H1 (cell line): ENCODE results near the gene SCPEP1. TPM values are rescaled to one million over a fixed set of nuclear protein-coding genes. Genes with fewer than 3 reads are reported as not detected.

Experiments
- CTCF ChIA-PET: fragments of 300-600 bp; sonication (Branson Sonifier 250); formaldehyde crosslinking; loops from one replicate; lab custom pipeline; 2021; ENCODE audit not compliant: partially characterized antibody; lab: Charles Lee
- POLR2A ChIA-PET: fragments of 300-600 bp; sonication (Branson Sonifier 250); formaldehyde crosslinking; loops from one replicate; lab custom pipeline; 2021; ENCODE audit warnings: inconsistent platforms; ENCODE audit not compliant: partially characterized antibody; lab: Charles Lee
- DNase-seq, 2 experiments: peaks; one replicate each; pipeline versions ENCODE4 v3.0.0 to v3.0.0-alpha.2; 2010 to 2022; ENCODE audit warnings: low spot score in 2 of 2, low read depth in 1 of 2, mixed read lengths in 1 of 2
- FAIRE-seq: peaks from 2 replicates; lab custom pipeline; 2011; peaks lifted over from hg19 to GRCh38; lab: Jason Lieb, UNC
- H2AFZ ChIP-seq: 2 replicates; pipeline ENCODE4 v1.8.1; 2012; ENCODE audit warnings: low read length, inconsistent platforms
- H2AK5ac ChIP-seq: 2 replicates; pipeline ENCODE4 v1.6.1; 2013; ENCODE audit warnings: low read depth, low read length
- H2BK120ac ChIP-seq: replicated peaks from 2 replicates; pipeline ENCODE3; 2013; ENCODE audit warnings: low read depth, low read length, inconsistent platforms
- H2BK12ac ChIP-seq: 2 replicates; pipeline ENCODE4 v1.6.1; 2013; ENCODE audit warnings: low read depth, low read length
- H2BK15ac ChIP-seq: 2 replicates; pipeline ENCODE4 v1.6.1; 2013; ENCODE audit warnings: low read length
- H2BK20ac ChIP-seq: 2 replicates; pipeline ENCODE4 v1.6.1; 2013; ENCODE audit warnings: low read length
- H2BK5ac ChIP-seq: 2 replicates; pipeline ENCODE4 v1.6.1; 2013; ENCODE audit warnings: low read depth, low read length
- H3K14ac ChIP-seq: 2 replicates; pipeline ENCODE4 v1.6.1; 2013; ENCODE audit warnings: inconsistent platforms; ENCODE audit not compliant: insufficient read length
- H3K18ac ChIP-seq: 2 replicates; pipeline ENCODE4 v1.6.1; 2013; ENCODE audit warnings: low read length; ENCODE audit errors: extremely low read depth
- H3K23ac ChIP-seq: 2 replicates; pipeline ENCODE4 v1.6.1; 2013; ENCODE audit warnings: inconsistent platforms; ENCODE audit not compliant: insufficient read length
- H3K23me2 ChIP-seq: 2 replicates; pipeline ENCODE4 v1.6.1; 2013; ENCODE audit warnings: low read depth, low read length
- H3K27ac ChIP-seq: 2 replicates; pipeline ENCODE4 v1.6.1; 2011; ENCODE audit warnings: low read depth, low read length, inconsistent platforms
- H3K27me3 ChIP-seq, 4 experiments: replicated peaks in 1 of 4; 1 replicate in 1 of 4; 2 replicates in 3 of 4; pipeline versions ENCODE4 v1.6.1 to v1.8.1; 2011 to 2013; ENCODE audit warnings: low read length in 3 of 4, mild to moderate bottlenecking in 3 of 4, inconsistent platforms in 2 of 4, mixed read lengths in 2 of 4, moderate library complexity in 1 of 4; ENCODE audit not compliant: control insufficient read depth in 3 of 4, insufficient read depth in 3 of 4; ENCODE audit errors: extremely low read depth in 1 of 4
- H3K36me3 ChIP-seq, 4 experiments: 2 replicates each; pipeline versions ENCODE4 v1.6.1 to v1.8.1; 2011 to 2013; ENCODE audit warnings: mild to moderate bottlenecking in 4 of 4, low read length in 3 of 4, moderate library complexity in 2 of 4, control low read depth in 1 of 4, inconsistent platforms in 1 of 4; ENCODE audit not compliant: insufficient read depth in 4 of 4, control insufficient read depth in 2 of 4
- H3K4ac ChIP-seq: replicated peaks from 2 replicates; pipeline ENCODE3; 2013; ENCODE audit warnings: low read length, low read depth, mixed read lengths, inconsistent platforms; ENCODE audit not compliant: insufficient read length
- H3K4me1 ChIP-seq, 4 experiments: replicated peaks in 1 of 4; 1 replicate in 1 of 4; 2 replicates in 3 of 4; pipeline versions ENCODE4 v1.6.1 to v1.8.1; 2011 to 2013; ENCODE audit warnings: low read length in 3 of 4, inconsistent platforms in 2 of 4, mixed read lengths in 1 of 4; ENCODE audit not compliant: insufficient read depth in 4 of 4, control insufficient read depth in 3 of 4
- H3K4me2 ChIP-seq, 2 experiments: 2 replicates each; pipeline versions ENCODE4 v1.6.1 to v1.8.1; 2011 to 2013; ENCODE audit warnings: low read depth in 2 of 2, low read length in 2 of 2, control low read depth in 1 of 2, inconsistent platforms in 1 of 2, mild to moderate bottlenecking in 1 of 2; ENCODE audit not compliant: insufficient read depth in 1 of 2
- H3K4me3 ChIP-seq, 4 experiments: fragments of 200-600, 300-600 bp in 1 of 4; sonication (generic), shearing (Covaris generic), sonication (Bioruptor Twin) in 1 of 4; 2 replicates each; pipeline versions ENCODE4 v1.5.1 to v1.8.1; 2011 to 2016; ENCODE audit warnings: low read length in 4 of 4, low read depth in 3 of 4, control low read depth in 2 of 4, inconsistent platforms in 2 of 4, mild to moderate bottlenecking in 2 of 4, mixed read lengths in 1 of 4, moderate library complexity in 1 of 4; ENCODE audit not compliant: insufficient read depth in 2 of 4; ENCODE audit errors: extremely low read depth in 1 of 4
- H3K56ac ChIP-seq: replicated peaks from 2 replicates; pipeline ENCODE3; 2013; ENCODE audit warnings: low read depth, mild to moderate bottlenecking, mixed read lengths, low read length, inconsistent platforms; ENCODE audit not compliant: insufficient read length
- H3K79me1 ChIP-seq: 2 replicates; pipeline ENCODE4 v1.6.1; 2013; ENCODE audit warnings: low read depth, low read length, control low read depth
- H3K79me2 ChIP-seq, 2 experiments: 2 replicates each; pipeline versions ENCODE4 v1.6.1 to v1.8.1; 2012 to 2013; ENCODE audit warnings: low read length in 2 of 2, mild to moderate bottlenecking in 2 of 2, inconsistent platforms in 1 of 2; ENCODE audit not compliant: insufficient read depth in 2 of 2, control insufficient read depth in 1 of 2
- H3K9ac ChIP-seq, 4 experiments: replicated peaks in 1 of 4; 1 replicate in 1 of 4; 2 replicates in 3 of 4; pipeline versions ENCODE4 v1.6.1 to v1.8.1; 2011 to 2013; ENCODE audit warnings: low read depth in 3 of 4, low read length in 3 of 4, control low read depth in 2 of 4, mild to moderate bottlenecking in 2 of 4, moderate library complexity in 2 of 4, inconsistent platforms in 1 of 4; ENCODE audit errors: extremely low read depth in 1 of 4
- H3K9me3 ChIP-seq, 2 experiments: 2 replicates each; pipeline versions ENCODE4 v1.6.1 to v1.8.1; 2012 to 2013; ENCODE audit warnings: mild to moderate bottlenecking in 2 of 2, moderate library complexity in 2 of 2, control low read depth in 1 of 2, inconsistent platforms in 1 of 2, low read depth in 1 of 2, low read length in 1 of 2, mixed read lengths in 1 of 2; ENCODE audit not compliant: insufficient read depth in 2 of 2
- H4K20me1 ChIP-seq, 2 experiments: replicated peaks in 1 of 2; 2 replicates each; pipeline versions ENCODE3 to v1.8.1; 2011 to 2013; ENCODE audit warnings: inconsistent platforms in 2 of 2, low read length in 2 of 2, mild to moderate bottlenecking in 1 of 2; ENCODE audit not compliant: insufficient read depth in 2 of 2, control insufficient read depth in 1 of 2
- H4K5ac ChIP-seq: 2 replicates; pipeline ENCODE4 v1.6.1; 2013; ENCODE audit warnings: low read length, low read depth, mixed read lengths, inconsistent platforms; ENCODE audit not compliant: insufficient read length
- H4K8ac ChIP-seq: 2 replicates; pipeline ENCODE4 v1.8.0; 2013; ENCODE audit warnings: mild to moderate bottlenecking, moderate library complexity, low read length, inconsistent platforms; ENCODE audit not compliant: insufficient read depth; ENCODE audit errors: extremely low read depth
- H4K91ac ChIP-seq: replicated peaks from 2 replicates; pipeline ENCODE3; 2013; ENCODE audit warnings: low read length, mixed read lengths, inconsistent platforms; ENCODE audit not compliant: insufficient read length
- BRCA1 ChIP-seq: IDR thresholded peaks from 2 replicates; pipeline ENCODE4 v1.6.1; 2012; ENCODE audit warnings: low read depth, low read length, improper control_type of control experiment
- CEBPB ChIP-seq: IDR thresholded peaks from 2 replicates; pipeline ENCODE4 v1.6.1; 2012; ENCODE audit warnings: low read depth, low read length
- CHD2 ChIP-seq: IDR thresholded peaks from 2 replicates; pipeline ENCODE4 v1.6.1; 2012; ENCODE audit warnings: low read length, improper control_type of control experiment
- EGR1 ChIP-seq: IDR thresholded peaks from 2 replicates; pipeline ENCODE4 v1.6.1; 2011; ENCODE audit warnings: low read depth, low read length, borderline replicate concordance
- GTF2F1 ChIP-seq: IDR thresholded peaks from 2 replicates; pipeline ENCODE4 v1.6.1; 2012; ENCODE audit warnings: low read depth, low read length, improper control_type of control experiment, borderline replicate concordance
- RFX5 ChIP-seq: IDR thresholded peaks from 2 replicates; pipeline ENCODE4 v1.6.1; 2011; ENCODE audit warnings: low read depth, low read length, improper control_type of control experiment, borderline replicate concordance
- SAP30 ChIP-seq: fragments of 300-600 bp; sonication (generic); IDR thresholded peaks from 2 replicates; pipeline ENCODE4 v1.7.1; 2012; ENCODE audit warnings: low read length, moderate library complexity, mild to moderate bottlenecking, inconsistent platforms; ENCODE audit not compliant: insufficient read depth, insufficient replicate concordance
- WGBS, 2 experiments: shearing (Covaris generic) in 1 of 2; methylation state at CpG; one replicate each; pipeline versions ENCODE4 v1.1.6 to v1.1.7; 2013 to 2015; ENCODE audit warnings: low lambda C conversion rate in 2 of 2, mixed read lengths in 2 of 2, inconsistent platforms in 1 of 2, low coverage in 1 of 2, missing lambda C conversion rate in 1 of 2; ENCODE audit not compliant: insufficient replicate concordance in 2 of 2, insufficient coverage in 1 of 2, insufficient read length in 1 of 2; ENCODE audit errors: extremely low coverage in 1 of 2, missing lambda C conversion rate in 1 of 2; 5-methylcytosine and 5-hydroxymethylcytosine counted together
- polyA plus RNA-seq, 7 experiments: library from polyadenylated mRNA; depleted of rRNA in 3 of 7; stranded (reverse) in 5 of 7; unstranded in 2 of 7; fragments of >200 nt in 5 of 7; fragments of 200-250 nt in 2 of 7; gene quantifications; 1 replicate in 5 of 7; 2 replicates in 1 of 7; 4 replicates in 1 of 7; pipeline versions ENCODE4 v1.2.1 to v1.2.3, GENCODE V29; 2011 to 2013; ENCODE audit warnings: missing spikeins in 2 of 7, mixed read lengths in 2 of 7
- total RNA-seq: library from RNA; stranded (reverse); fragmentation: NEBNext Ultra II Directional; extraction: Animal tissue kit (Norgen Biotek cat#: 25700); gene quantifications from 2 replicates; pipeline ENCODE4 v1.2.1, GENCODE V29; 2021
- TF ChIP-seq, protein P1 (sequence below), 3 experiments: IDR thresholded peaks; 1 replicate in 2 of 3; 2 replicates in 1 of 3; pipeline versions ENCODE4 v1.5.1 to v1.6.1; 2011; ENCODE audit warnings: low read length in 3 of 3, mild to moderate bottlenecking in 3 of 3, inconsistent platforms in 2 of 3, low read depth in 1 of 3, moderate library complexity in 1 of 3; ENCODE audit not compliant: insufficient read depth in 1 of 3; ENCODE audit errors: control extremely low read depth in 1 of 3

Gene SCPEP1
- total and polyA plus RNA-seq, 2 of the 8 experiments (the other 6 are each of a cell fraction or from before 2014, with no cell fraction given): 30.7 to 52.6 TPM

DNA sequence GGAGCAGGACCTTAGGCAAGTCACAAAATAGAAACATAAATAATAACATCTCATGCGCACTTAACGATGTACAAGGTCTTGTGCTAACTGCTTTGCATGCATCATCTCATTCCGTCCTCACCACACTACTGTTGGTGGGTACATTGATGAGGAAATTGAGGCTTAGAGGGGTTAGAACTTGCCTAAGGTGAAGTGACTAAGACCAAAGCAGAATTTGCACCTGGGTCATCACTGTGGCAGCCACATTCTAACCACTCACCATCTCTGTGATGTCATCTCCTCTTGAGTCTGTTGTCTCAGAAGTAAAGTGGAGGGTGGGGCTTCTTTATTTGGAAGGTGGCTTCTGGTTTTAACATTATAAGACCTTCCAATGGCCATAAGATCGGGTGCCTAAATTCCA lies 43.7 kb upstream of the SCPEP1 start:
- WGBS, 2 experiments: 91% methylated on average over 4 of the region's 4 CpGs; no CpG with 5 or more reads in 1 of the 2 experiments
- FAIRE-seq (no peak), DNase-seq (no peak)
- Histone ChIP-seq H3K27ac (no peak overlapping the region), H3K4me2 (no peak overlapping the region), H4K91ac (no peak overlapping the region), H3K36me3 (peaks cover 0 to 35% (median 22%) of the 10 kb centered on the region in 4 experiments; a peak in 6 of 8 replicates), H3K14ac (no peak overlapping the region), H4K5ac (no peak overlapping the region), H3K56ac (no peak overlapping the region), H3K9me3 (peaks cover 13 to 30% of the 10 kb centered on the region in 2 experiments), H3K79me2 (no peaks in the 10 kb centered on the region), H4K8ac (no peak overlapping the region), H3K4ac (no peak overlapping the region), H2BK20ac (no peak overlapping the region), H2AFZ (no peak overlapping the region), H3K23me2 (no peaks in the 10 kb centered on the region), H3K27me3 (no peaks in the 10 kb centered on the region), H2BK15ac (no peak overlapping the region), H3K18ac (no peak overlapping the region), H2AK5ac (no peak overlapping the region), H4K20me1 (no peaks in the 10 kb centered on the region), H2BK12ac (no peak overlapping the region), H3K79me1 (no peaks in the 10 kb centered on the region), H2BK5ac (no peak overlapping the region), H3K9ac (no peak overlapping the region), H3K4me1 (no peaks in the 10 kb centered on the region), H3K4me3 (no peak overlapping the region), H2BK120ac (no peak overlapping the region), H3K23ac (no peak overlapping the region)
- TF ChIP-seq CEBPB (no peak), SAP30 (no peak), BRCA1 (no peak), CHD2 (no peak), EGR1 (no peak), RFX5 (no peak), GTF2F1 (no peak)
- TF ChIP-seq, protein P1, sequence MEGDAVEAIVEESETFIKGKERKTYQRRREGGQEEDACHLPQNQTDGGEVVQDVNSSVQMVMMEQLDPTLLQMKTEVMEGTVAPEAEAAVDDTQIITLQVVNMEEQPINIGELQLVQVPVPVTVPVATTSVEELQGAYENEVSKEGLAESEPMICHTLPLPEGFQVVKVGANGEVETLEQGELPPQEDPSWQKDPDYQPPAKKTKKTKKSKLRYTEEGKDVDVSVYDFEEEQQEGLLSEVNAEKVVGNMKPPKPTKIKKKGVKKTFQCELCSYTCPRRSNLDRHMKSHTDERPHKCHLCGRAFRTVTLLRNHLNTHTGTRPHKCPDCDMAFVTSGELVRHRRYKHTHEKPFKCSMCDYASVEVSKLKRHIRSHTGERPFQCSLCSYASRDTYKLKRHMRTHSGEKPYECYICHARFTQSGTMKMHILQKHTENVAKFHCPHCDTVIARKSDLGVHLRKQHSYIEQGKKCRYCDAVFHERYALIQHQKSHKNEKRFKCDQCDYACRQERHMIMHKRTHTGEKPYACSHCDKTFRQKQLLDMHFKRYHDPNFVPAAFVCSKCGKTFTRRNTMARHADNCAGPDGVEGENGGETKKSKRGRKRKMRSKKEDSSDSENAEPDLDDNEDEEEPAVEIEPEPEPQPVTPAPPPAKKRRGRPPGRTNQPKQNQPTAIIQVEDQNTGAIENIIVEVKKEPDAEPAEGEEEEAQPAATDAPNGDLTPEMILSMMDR (IDR thresholded peaks at IDR 0.05; ENCODE audit: control extremely low read depth in 1 of 3, insufficient read depth in 1 of 3, low read depth in 1 of 3, low read length in 3 of 3): no peak
- POLR2A ChIA-PET: interaction anchor here (1.5 kb wide), 1 partner anchor 18 kb away, joined by 3 read pairs; no protein-coding TSS in a partner anchor
- CTCF ChIA-PET: no interaction called here
